Tibial nerve (tissue), 4 donors: ENCODE measurements around the gene PSMD9.

Experiments
- EP300 ChIP-seq, 2 donors: sonication (generic); formaldehyde crosslinking; IDR thresholded peaks; one replicate each; pipeline ENCODE4 v1.6.1; 2017; ENCODE audit warnings: antibody characterized with exemption in 2 of 2, mild to moderate bottlenecking in 1 of 2
- POLR2A ChIP-seq, 2 donors: fragments of 450-650 bp; IDR thresholded peaks; one replicate each; pipeline ENCODE4 v1.6.1; 2017; ENCODE audit warnings: antibody characterized with exemption in 2 of 2, mild to moderate bottlenecking in 2 of 2, moderate library complexity in 2 of 2
- TF ChIP-seq, protein P1 (sequence below), 5 experiments: fragments of 200-600 bp in 3 of 5; fragments of 450-650 bp in 2 of 5; sonication (generic) in 3 of 5; IDR thresholded peaks; one replicate each; pipeline ENCODE4 v1.5.1; 2016 to 2019; ENCODE audit warnings: antibody characterized with exemption in 5 of 5, mild to moderate bottlenecking in 3 of 5, moderate library complexity in 2 of 5

GRCh38 chr12:121843236-121843982, 45.2 kb upstream of the PSMD9 start:
- TF ChIP-seq, protein P1, sequence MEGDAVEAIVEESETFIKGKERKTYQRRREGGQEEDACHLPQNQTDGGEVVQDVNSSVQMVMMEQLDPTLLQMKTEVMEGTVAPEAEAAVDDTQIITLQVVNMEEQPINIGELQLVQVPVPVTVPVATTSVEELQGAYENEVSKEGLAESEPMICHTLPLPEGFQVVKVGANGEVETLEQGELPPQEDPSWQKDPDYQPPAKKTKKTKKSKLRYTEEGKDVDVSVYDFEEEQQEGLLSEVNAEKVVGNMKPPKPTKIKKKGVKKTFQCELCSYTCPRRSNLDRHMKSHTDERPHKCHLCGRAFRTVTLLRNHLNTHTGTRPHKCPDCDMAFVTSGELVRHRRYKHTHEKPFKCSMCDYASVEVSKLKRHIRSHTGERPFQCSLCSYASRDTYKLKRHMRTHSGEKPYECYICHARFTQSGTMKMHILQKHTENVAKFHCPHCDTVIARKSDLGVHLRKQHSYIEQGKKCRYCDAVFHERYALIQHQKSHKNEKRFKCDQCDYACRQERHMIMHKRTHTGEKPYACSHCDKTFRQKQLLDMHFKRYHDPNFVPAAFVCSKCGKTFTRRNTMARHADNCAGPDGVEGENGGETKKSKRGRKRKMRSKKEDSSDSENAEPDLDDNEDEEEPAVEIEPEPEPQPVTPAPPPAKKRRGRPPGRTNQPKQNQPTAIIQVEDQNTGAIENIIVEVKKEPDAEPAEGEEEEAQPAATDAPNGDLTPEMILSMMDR (IDR thresholded peaks at IDR 0.05): no peak
- no peak for TF ChIP-seq POLR2A (IDR thresholded peaks at IDR 0.05)
- TF ChIP-seq EP300 (IDR thresholded peaks at IDR 0.05): no peak
